TTC549 (cell line): Measurements from ENCODE around the gene BOLA3.
A peak's percentile ranks its signal among the peaks of the same experiment; 100 is the strongest.
"Not testable (repeated sequence)": the region's sequence is repeated elsewhere in the genome, so short reads cannot be mapped to it uniquely, and the experiment has no call there.

ENCODE experiments used
- FAIRE-seq: peaks from 2 replicates; lab custom pipeline; 2012; peaks lifted over from hg19 to GRCh38; lab: Jason Lieb, UNC

Gene BOLA3

DNA sequence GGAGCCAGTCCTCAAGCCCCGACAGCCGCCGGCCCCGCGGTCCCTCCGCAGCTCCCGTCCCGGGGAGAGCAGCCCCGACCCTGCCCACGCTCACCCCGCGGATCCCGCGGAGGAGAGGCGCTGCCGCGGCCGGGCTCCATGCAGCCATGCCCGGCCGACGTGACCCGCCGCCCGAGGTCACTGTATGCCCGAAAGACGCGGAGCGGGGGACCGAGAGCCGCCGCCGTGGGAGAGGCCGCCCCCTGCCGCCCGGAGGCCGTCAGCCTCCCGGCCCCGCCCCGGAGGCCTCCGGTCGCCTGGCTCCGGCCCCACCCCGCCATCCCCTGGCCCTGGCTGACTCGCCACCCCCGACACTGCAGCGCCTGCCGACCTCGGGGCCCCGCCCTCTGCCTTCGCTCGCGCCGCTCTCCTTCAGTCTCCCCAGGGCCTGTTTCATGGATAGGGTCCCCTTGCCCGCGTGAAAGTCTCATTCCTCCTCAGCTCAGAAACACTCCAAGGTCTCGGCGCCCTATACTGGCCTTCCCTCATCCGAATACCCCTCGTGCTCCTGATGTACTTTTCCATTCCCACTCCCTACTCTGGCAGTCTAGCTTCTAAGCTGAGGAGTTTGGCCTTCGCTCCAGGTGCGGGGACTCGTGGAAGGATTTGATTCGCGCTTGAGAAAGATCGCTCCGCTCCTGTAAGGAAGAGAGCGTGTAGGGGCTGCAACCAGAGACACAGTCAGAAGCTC, at the start of gene BOLA3:
Gene BOLA3, minus strand, starts transcription at position 186 of the 730 bp plus-strand sequence. Its CDS starts 38 bp downstream, at position 148.
- FAIRE-seq: no peak

GRCh38 chr2:74197049-74197448, 49.3 kb upstream of the BOLA3 start:
- FAIRE-seq: no peak

- FAIRE-seq: no peak
These were observed 47.1 kb upstream of the BOLA3 start for GRCh38 chr2:74194799-74195198.

DNA sequence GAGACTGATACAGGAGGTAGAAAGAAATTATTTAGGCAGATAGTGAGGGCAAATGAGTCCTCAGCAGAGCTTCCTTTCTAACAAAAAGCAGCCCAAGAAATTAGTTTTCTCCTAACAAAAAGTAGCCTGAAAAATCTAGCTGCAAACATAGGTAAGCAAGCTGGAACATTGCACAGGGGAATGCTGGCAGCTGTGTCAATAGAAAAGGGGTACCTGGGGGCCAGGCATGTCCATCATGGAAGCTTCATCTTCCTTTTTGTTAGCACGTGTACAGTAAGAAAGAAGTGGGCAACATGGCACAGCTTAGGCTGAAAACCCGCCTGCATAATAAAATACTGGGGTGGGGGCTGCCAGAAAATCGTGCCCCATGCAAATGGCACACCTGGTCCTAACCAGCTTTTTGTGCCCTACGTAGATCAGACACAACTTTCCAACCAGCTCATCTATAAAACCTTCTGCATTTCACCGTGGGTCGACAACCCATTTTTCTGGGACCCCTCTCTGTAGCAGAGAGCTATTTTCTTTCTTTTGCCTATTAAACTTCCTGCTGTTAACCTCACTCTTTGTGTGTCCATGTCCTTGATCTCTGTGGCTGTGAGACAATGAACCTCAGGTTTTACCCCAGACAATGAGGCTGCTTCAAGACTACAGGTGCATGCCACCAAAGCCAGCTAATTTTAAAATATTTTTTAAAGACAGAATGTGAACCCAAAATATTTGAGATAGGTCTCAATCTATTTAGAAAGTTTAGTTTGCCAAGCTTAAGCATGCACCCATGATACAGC, 44.1 kb upstream of the BOLA3 start:
- no peak for FAIRE-seq

- no peak for FAIRE-seq
These were observed 41.0 kb upstream of the BOLA3 start for GRCh38 chr2:74188696-74189095.

- no peak for FAIRE-seq
These were observed 40.4 kb upstream of the BOLA3 start for GRCh38 chr2:74188018-74188601.

DNA sequence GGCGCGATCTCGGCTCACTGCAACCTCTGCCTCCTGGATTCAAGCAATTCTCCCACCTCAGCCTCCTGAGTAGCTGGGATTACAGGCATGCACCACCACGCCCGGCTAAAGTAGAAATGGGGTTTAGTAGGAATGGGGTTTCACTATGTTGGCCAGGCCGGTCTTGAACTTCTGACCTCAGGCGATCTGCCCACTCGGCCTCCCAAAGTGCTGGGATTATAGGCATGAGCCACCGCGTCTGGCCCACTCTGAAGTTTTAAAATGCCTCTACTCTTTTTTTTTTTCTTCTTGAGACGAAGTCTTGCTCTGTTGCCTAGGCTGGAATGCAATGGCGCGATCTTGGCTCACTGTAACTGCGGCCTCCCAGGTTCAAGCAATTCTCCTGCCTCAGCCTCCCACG, 39.0 kb upstream of the BOLA3 start:
- not testable (repeated sequence) for FAIRE-seq

- no peak for FAIRE-seq
These were observed 38.3 kb upstream of the BOLA3 start for GRCh38 chr2:74186038-74186437.

DNA sequence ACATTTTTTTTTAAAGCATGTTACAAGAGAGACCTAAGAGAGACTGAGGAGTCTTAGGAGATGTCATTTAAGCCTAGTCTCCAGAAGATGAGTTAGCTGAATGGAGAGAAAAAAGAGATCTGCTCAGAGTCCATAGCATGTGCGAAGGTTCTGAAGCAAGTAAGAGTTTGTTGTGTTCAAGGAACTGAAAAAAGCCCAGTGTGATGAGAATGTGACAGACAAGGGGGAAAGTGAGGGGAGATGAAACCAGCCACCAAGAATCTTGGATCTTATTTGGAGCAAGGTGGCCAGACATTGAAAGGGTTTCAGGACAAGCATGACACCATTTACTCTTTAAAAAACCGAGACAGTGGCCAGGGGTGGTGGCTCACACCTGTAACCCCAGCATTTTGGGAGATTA, 36.2 kb upstream of the BOLA3 start:
- FAIRE-seq: no peak

- no peak for FAIRE-seq
These were observed 34.0 kb upstream of the BOLA3 start for GRCh38 chr2:74181739-74182138.

DNA sequence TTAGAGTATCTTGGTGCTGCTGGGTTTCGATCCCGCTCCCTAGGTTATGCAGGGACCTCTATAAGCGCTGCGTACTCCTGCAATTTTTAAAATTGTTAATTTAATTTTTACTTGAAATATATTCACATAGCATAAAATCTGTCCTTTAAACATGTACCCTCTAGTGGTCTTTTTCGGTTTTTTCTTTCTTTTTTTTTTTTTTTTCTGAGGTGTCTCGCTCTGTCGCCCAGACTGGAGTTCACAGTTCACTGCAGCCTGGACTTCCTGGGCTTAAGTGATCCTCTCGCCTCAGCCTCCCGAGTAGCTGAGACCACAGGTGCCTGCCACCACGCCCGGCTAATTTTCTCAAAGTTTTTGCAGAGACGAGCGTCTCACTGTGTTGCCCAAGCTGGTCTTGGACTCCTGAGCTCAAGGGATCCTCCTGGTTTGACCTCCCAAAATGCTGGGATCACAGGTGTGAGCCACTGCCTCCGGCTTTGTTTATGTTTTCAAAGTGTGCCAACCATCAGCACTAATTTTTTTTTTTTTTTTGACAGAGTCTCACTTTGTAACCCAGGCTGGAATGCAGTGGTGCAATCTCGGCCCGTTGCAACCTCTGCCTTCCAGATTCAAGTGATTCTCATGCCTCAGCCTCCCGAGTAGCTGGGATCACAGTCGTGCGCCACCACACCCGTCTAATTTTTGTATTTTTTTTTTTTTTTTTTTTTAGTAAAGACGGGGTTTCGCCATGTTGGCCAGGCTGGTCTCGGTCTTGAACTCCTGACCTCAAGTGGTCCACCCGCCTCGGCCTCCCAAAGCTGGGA, 31.6 kb upstream of the BOLA3 start:
- no peak for FAIRE-seq

DNA sequence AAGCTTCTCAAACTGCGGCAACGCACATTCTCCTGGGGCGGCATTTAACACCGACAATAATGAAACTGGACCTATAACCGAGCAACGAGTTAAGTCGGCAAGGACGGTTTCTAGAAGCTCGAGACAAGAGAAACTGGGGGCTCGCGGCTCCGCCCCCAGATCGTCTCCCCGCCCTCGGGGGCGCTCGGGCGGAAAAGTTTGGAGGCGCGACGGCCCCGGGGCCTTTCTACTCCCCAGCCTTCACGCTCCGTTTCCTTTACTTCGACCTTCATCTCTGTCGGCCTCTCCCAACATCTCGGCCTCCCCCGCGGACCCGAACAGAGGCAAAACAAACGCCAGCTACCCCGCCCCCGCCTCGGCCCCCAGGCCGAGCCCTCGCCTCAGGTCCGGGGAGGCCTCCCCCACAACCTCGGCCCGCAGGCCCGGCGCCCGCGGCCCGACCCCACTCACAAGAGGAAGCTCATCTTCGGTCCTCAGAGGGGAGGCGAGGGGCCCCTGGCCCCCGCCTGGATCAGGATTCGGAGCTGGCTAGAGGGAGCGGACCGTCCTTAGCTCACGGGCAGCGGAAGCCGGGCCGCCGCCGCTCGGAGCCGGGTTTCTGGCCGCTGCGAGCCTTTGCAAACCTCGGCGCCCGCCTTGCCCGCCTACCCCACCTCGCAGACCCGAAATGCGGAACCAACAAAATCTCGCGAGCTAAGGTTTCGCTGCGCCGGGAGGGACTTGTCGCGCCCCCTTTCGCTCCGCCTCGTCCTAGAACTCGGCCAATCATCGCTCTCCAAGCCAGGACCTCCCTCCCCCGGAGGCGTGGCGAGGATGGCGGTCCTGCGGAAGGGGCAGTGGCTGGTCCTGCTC, 30.7 kb upstream of the BOLA3 start, which contains the start of gene MOB1A:
Gene MOB1A, minus strand, starts transcription at position 669 of the 852 bp plus-strand sequence. Its CDS starts 205 bp downstream, at position 464.
- peak; percentile 96 for FAIRE-seq

DNA sequence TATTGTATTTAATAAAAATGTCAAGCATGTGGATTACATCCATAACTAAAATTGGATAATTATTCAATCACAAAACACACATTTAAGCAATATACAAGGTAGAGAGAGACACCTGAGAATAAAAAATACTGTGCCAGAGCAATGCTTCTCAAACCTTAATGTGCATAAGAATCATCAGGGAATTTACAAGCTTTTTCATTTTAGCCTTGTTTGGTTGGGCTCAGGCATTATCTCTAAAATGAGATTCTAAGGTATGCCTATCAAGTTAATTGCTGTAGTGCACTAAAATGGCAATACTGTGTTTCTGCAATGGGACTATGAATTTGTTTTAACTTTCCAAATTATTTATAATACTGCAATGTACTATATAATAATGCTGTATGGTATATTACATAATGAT, 30.0 kb upstream of the BOLA3 start:
- FAIRE-seq: no peak

GRCh38 chr2:74174909-74175308, 27.2 kb upstream of the BOLA3 start:
- FAIRE-seq: no peak

- FAIRE-seq: no peak
These were observed 21.0 kb upstream of the BOLA3 start for GRCh38 chr2:74168739-74169138.

GRCh38 chr2:74164761-74165160, 17.0 kb upstream of the BOLA3 start:
- FAIRE-seq: no peak

DNA sequence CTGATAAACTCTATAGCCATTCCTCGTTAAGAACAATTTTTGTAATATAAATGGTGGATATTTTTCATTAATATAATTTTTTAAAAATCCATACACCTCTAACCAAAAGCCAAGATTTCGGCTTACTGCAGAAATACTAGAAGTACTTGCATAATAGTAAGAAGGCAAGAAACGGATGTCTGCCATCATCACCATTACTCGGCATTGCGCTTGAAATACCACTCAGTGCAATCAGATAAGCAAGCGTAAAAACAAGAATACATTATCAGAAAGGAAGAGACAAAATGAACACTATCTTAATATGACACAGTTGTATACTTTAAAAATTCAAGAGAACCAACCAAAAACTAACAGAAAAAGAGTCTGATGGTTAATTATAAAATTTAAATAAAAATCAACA, 15.2 kb upstream of the BOLA3 start:
- FAIRE-seq: no peak

- peak; percentile 49 for FAIRE-seq
These were observed 8.1 kb upstream of the BOLA3 start for GRCh38 chr2:74155830-74156229.

GRCh38 chr2:74152954-74153353, 5.2 kb upstream of the BOLA3 start:
- no peak for FAIRE-seq

DNA sequence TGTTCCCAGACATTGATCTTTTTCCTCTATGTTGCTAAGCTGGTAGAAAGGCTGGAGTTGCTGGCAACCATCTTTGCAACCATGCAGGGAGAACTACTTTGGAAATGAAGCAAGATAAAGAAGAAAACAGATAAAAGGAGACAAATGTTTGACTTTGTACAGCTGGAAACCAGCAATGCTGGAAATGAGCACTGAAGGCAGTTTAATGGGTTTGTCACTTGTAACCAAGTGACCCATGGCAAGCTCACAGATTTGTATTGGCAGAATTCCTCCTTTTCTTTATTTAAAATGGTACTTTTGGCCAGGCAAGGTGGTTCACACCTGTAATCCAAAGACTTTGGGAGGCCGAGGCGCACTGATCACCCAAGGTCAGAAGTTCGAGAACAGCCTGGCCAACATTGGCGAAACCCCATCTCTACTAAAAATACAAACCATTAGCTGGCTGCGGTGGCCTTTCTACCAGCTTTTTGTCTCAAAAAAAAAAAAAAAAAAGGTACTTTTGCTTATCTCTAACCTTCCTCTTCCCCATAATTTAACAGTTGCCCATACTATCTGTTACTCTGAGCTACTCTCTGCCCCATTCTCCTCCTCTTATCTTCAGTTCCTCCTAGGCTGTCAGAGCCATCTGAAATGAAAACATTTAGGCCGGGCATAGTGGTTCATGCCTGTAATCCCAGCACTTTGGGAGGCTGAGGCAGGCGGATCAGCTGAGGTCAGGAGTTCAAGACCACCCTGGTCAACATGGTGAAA, 2.0 kb upstream of the BOLA3 start:
- FAIRE-seq: no peak

- FAIRE-seq: no peak
These were observed 1.5 kb upstream of the BOLA3 start for GRCh38 chr2:74149247-74149525.
